Measurements from ENCODE around the gene C2orf81.
"Not testable (repeated sequence)": the region's sequence is repeated elsewhere in the genome, so short reads cannot be mapped to it uniquely, and the experiment has no call there.

Gene C2orf81

DNA sequence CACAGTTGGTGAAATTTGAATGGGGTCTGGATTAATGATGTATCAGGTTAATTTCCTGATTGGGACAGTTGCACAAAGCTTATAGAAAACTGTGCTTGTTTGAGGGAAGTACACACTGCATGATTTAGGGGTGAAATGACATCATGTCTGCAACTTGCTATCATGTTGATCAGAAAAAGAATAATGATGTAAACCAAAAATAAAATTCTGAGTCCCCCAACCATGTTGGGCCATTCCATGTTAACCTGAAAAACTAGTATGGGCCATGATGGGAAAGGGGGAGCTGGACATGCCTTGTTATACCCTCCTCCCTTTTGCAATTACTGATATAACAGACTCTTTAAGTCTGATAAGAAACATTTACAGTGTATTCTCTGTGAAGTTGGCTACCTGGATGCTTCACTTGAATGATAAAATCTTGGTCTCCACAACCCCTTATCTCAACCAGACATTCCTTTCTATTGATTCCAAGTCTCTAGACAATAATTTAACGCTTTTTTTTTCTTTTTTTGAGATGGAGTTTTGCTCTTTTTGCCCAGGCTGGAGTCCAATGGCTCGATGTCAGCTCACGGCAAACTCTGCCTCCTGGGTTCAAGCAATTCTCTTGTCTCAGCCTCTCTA is 29.3 kb upstream of the C2orf81 start:
- no peak overlapping the region for H3K27ac Mint-ChIP-seq
- H3K4me1 Mint-ChIP-seq = peaks cover 21% of the 10 kb centered on the region
- no peaks in the 10 kb centered on the region for H3K9me3 Mint-ChIP-seq
- ATAC-seq = no peak
- H3K27me3 Mint-ChIP-seq = peaks cover under 1% of the 10 kb centered on the region
- H3K4me3 Mint-ChIP-seq = no peak overlapping the region
- H3K36me3 Mint-ChIP-seq = peaks cover 7% of the 10 kb centered on the region

DNA sequence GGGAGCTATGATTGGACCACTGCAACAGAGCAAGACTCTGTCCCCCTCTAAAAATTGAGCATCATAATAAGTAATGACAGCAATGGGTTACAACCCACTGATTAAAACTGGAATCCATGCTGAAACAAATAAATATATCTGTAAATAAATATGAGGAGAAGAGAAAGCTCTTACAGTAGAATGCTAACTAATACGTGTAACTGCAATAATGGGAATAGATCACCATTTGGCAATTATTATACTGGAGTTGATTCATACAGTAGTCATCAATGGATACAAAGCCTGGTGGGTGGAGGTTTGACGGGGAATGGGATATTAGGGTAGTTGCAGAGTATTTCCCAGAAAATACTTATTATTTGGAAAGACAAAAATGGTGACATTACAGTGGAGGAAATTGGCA is 27.4 kb upstream of the C2orf81 start:
- Mint-ChIP-seq H3K27me3 (peaks cover 6% of the 10 kb centered on the region), H3K9me3 (no peaks in the 10 kb centered on the region), H3K4me3 (no peak overlapping the region), H3K36me3 (no peaks in the 10 kb centered on the region), H3K27ac (no peak overlapping the region), H3K4me1 (peaks cover 6% of the 10 kb centered on the region)
- no peak for ATAC-seq

DNA sequence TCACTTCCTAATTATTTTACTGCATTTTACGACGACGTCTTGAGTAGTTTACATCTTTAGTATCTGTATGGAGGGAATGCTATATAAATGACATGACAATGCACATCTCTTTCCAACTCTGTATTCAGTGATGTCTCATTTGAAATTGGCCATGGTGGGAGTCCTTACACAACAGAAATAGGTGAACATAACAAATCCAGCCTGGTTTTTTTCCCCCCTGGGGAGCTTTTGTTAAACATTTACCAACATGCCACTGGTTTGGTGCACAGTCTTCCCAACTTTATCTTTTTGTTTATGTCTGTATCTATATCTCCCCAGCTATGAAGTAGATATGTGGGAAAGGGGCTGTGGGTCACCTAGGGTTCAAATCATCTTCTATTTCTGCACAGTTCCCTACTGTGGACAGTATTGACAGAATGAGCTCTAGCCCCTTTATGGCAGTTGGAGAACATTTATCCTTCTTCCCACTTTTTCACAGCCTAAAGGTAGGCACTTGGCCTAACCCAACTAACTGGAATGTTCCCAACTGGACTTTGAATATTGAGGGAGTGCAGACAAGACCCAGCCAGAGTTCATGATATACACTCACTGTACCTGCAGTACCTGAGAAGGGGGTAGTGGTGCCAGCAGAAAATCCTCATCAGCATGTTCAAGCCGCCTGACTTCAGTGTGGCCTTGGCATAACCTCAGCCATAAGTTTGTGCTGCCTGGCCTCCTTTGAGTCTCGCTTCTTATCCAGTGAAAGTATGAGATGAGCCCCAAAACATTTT is 26.0 kb upstream of the C2orf81 start:
- Mint-ChIP-seq H3K9me3 (no peaks in the 10 kb centered on the region), H3K4me3 (no peak overlapping the region), H3K27me3 (peaks cover 10% of the 10 kb centered on the region), H3K36me3 (no peaks in the 10 kb centered on the region), H3K27ac (no peak overlapping the region), H3K4me1 (peaks cover under 1% of the 10 kb centered on the region)
- ATAC-seq = no peak

- no peak overlapping the region for H3K27ac Mint-ChIP-seq
- no peak overlapping the region for H3K4me3 Mint-ChIP-seq
- no peak for ATAC-seq
These were observed 23.3 kb upstream of the C2orf81 start for GRCh38 chr2:74444498-74445318.

DNA sequence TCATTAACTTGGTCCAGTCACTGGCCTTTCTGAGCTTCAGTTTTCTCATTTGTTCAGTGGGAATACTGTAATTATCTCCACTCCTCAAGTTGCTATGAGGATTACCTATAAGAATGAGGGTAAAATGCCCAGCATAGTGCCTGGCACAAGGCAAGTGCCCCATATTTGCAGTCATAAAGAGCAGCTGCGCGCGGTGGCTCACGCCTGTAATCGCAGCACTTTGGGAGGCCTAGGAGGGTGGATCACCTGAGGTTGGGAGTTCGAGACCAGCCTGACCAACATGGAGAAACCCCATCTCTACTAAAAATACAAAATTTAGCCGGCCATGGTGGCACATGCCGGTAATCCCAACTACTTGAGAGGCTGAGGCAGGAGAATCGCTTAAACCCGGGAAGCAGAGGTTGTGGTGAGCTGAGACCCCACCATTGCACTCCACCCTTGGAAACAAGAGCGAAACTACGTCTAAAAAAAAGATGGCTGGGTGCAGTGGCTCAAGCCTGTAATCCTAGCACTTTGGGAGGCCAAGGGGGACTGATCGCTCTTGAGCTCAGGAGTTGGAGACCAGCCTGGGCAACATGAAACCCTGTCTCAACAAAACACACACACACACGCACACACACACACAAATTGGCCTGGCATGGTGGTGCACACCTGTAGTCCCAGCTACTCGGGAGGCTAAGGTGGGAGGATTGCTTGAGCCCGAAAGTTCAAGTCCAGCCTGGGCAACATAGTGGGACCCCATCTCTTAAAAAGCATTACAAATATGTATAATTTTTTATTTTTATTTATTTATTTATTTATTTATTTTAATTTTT is 21.3 kb upstream of the C2orf81 start:
- Mint-ChIP-seq H3K4me3 (peak overlapping the region; percentile 84), H3K27ac (peak overlapping the region; percentile 67), H3K27me3 (peaks cover 24% of the 10 kb centered on the region), H3K4me1 (peaks cover 41% of the 10 kb centered on the region)
- H3K9me3 Mint-ChIP-seq, H3K36me3 Mint-ChIP-seq, ATAC-seq: not testable (repeated sequence)

More at GRCh38 chr2:74444498-74445318, 23.3 kb upstream of the C2orf81 start:
- no peaks in the 10 kb centered on the region for H3K9me3 Mint-ChIP-seq
- H3K4me1 Mint-ChIP-seq = peaks cover 21% of the 10 kb centered on the region
- peaks cover 24% of the 10 kb centered on the region for H3K27me3 Mint-ChIP-seq
- H3K36me3 Mint-ChIP-seq = no peaks in the 10 kb centered on the region

DNA sequence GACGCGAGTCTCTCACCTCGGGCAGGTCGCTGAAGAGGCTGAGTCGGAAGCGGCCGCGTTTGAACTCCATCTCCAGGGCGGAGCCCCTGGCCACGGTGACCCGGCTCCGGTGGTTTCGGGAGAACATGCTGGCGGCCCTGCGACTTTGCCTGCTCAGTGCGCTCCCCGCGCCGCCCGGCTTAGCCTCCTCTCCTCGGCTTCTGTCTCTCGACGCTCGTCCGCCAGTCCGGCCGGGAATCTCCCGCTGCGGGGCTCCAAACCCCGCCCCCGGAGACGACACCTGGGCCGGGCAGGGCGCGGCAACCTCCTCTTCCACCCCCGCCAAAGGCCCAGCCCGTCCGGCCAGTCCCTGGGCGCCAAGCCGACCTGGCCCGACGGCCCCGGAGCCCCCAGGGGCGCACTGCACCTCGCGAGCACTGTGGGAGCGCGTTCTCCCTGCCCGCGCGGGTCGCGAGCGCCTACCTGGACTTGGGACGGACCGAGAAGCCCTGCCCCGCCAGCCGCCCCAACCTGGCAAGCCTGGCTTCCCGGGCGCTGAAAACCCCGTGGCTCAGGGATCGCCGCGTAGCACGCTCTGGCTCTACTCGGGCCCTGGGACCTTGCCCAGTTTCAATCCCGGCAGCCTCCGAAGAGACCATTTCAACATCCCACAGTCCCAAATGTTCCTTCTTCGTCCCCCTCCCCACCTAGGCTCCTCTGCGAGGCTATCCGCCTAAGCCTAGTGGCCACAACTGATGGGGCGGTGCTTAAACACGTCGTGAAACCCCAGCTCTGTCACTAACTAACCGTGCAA is 20.5 kb upstream of the C2orf81 start, which contains the start of gene RTKN:
Gene RTKN (minus strand): TSS at position 248 of the 793 bp plus-strand sequence. CDS start 121 bp downstream, at position 127.
- peak within 1 kb of the TSS; percentile 78 for H3K27ac Mint-ChIP-seq
- H3K4me1 Mint-ChIP-seq = peaks cover 49% of the 10 kb centered on the region
- H3K4me3 Mint-ChIP-seq = peak within 1 kb of the TSS; percentile 84
- peak; percentile 40 for ATAC-seq
- H3K27me3 Mint-ChIP-seq = peaks cover 24% of the 10 kb centered on the region
- no peaks in the 10 kb centered on the region for H3K36me3 Mint-ChIP-seq
- H3K9me3 Mint-ChIP-seq = no peaks in the 10 kb centered on the region

DNA sequence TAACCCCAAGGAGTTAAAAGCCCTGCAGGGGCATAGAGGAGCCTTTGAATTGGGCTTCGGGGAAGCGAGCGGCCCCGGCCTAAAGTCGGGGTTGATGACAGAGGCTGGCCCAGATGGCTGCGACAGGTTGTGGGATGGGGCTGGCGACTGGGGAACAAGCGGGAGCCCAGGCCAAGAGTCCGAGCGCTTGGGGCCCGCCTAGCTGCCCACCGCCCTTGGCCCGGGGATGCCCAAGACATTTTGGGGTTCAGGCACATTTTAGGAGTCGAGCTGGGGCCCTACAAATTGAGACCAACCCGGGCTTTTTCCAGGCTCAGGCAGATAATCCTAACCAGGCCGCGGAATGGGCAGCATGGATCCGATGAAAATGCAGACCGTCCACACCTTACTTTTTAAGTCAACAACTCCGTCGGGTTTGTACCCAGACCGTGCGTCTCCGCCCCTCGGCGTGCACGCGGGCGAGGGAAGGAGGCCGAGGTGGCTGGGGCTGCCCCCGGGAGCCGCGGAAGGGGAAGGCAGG is 19.8 kb upstream of the C2orf81 start:
- peaks cover 55% of the 10 kb centered on the region for H3K4me1 Mint-ChIP-seq
- no peaks in the 10 kb centered on the region for H3K36me3 Mint-ChIP-seq
- H3K27me3 Mint-ChIP-seq = peaks cover 24% of the 10 kb centered on the region
- H3K9me3 Mint-ChIP-seq = no peaks in the 10 kb centered on the region
- peak overlapping the region; percentile 84 for H3K4me3 Mint-ChIP-seq
- H3K27ac Mint-ChIP-seq = no peak overlapping the region
- ATAC-seq = no peak

DNA sequence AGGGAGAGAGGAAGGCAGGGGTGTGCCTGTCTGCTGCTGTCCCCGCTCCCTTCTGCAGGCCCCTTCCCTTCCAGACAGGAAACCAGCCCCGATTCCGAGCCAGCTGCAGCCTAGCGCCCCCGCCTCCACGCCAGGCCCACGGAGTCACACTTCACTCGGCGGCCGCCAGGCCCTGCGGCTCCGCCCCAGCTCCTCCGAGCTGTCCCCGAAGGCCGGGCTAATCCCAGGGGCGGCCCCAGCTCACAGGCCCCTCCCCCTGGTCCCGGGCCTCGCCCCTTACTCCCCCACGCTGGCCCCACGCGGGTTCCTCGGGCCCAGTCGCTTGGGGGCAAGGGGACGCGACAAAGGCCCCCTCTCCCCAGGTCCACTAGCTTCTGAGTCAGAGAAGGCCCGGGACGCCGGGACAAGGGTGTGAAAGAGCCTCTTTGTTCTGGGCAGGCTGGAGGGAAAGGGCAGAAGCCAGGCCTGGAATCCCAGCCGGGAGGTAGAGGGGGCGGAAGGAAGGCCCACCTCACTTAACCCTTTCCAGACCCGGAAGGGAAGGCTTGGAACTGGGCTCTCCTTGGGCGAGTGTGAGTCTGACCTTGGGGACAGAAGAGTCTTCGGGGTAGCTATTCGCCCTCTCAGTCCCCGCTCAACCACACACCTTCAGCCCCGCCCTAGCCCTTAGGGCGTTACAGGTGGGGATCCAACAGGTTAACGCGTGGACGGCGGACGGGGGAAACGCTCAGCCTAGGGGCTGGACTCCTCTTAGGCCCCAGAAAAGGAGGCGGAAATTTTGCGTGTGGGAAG is 19.2 kb upstream of the C2orf81 start:
- H3K36me3 Mint-ChIP-seq = no peaks in the 10 kb centered on the region
- H3K27me3 Mint-ChIP-seq = peaks cover 23% of the 10 kb centered on the region
- H3K9me3 Mint-ChIP-seq = no peaks in the 10 kb centered on the region
- ATAC-seq = peak; percentile 92
- H3K4me1 Mint-ChIP-seq = peaks cover 55% of the 10 kb centered on the region
- peak overlapping the region; percentile 84 for H3K4me3 Mint-ChIP-seq
- peak overlapping the region; percentile 78 for H3K27ac Mint-ChIP-seq

DNA sequence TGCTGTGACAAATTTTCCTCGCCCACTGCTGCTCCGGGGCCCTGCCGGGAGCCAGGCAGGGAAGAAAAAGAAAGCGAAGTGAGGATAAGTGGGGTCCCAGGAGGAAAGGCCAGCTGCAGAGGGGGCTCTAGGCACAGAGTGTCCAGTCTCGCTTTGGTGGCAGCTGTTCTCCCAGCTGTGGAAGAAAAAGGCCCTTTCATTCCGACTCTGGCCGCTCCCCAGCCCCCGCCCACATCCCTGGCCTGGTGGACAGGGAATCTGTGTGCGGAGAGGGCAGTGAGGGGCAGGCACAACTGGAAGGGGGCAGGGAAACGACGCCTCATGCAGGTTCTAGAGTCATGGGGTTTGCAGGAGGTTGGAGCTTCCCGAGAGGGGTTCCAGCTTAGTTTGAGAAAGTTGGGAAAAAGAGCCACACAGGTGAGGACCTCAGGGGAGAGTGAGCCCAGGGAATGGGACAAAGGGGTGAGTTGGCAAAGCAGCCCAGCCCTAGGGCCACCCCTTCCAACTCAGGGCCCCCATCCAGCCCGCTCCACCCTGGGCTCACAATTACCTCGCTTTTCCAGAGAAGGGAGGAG is 18.5 kb upstream of the C2orf81 start:
- Mint-ChIP-seq H3K27me3 (peaks cover 18% of the 10 kb centered on the region), H3K4me1 (peaks cover 55% of the 10 kb centered on the region), H3K36me3 (no peaks in the 10 kb centered on the region), H3K27ac (peak overlapping the region; percentile 78), H3K4me3 (peak overlapping the region; percentile 84), H3K9me3 (no peaks in the 10 kb centered on the region)
- ATAC-seq = no peak

DNA sequence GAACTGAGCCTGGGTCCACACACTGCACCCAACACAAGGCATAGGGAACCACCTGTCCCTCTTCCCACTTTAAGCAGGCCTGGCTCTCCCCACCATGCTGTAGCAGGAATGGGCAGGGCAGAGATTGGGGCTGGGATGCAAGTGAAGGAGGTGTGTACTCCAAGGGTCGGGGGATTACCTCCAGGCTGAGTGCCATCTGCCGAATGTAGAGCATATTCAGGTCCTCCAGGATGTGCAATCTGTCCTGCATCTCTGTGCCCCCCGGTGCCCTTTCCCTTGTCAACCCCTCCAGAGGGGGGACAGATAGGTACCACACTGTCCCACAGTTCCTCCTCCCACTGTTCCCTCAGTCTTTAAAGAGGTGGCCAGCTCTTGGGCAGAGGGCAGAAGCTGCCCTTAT is 18.0 kb upstream of the C2orf81 start:
- Mint-ChIP-seq H3K36me3 (no peaks in the 10 kb centered on the region), H3K27ac (no peak overlapping the region), H3K9me3 (no peaks in the 10 kb centered on the region), H3K27me3 (peaks cover 18% of the 10 kb centered on the region), H3K4me1 (peaks cover 55% of the 10 kb centered on the region), H3K4me3 (peak overlapping the region; percentile 84)
- no peak for ATAC-seq

- H3K36me3 Mint-ChIP-seq = no peaks in the 10 kb centered on the region
- H3K4me1 Mint-ChIP-seq = peaks cover 55% of the 10 kb centered on the region
- peaks cover 18% of the 10 kb centered on the region for H3K27me3 Mint-ChIP-seq
- H3K4me3 Mint-ChIP-seq = no peak overlapping the region
- H3K9me3 Mint-ChIP-seq = no peaks in the 10 kb centered on the region
- peak overlapping the region; percentile 2 for H3K27ac Mint-ChIP-seq
- ATAC-seq = no peak
These were observed 16.8 kb upstream of the C2orf81 start for GRCh38 chr2:74438248-74438647.

GRCh38 chr2:74436848-74437695 is 15.7 kb upstream of the C2orf81 start:
- Mint-ChIP-seq H3K27me3 (peaks cover 11% of the 10 kb centered on the region), H3K27ac (peak overlapping the region; percentile 20), H3K9me3 (no peaks in the 10 kb centered on the region), H3K4me1 (peaks cover 51% of the 10 kb centered on the region), H3K36me3 (no peaks in the 10 kb centered on the region), H3K4me3 (no peak overlapping the region)
- peak; percentile 71 for ATAC-seq
